ENCODE data around the gene DAP3. TPM values are rescaled to one million over a fixed set of nuclear protein-coding genes. Genes with fewer than 3 reads are reported as not detected.
A peak's percentile ranks its signal among the peaks of the same experiment; 100 is the strongest.

Gene DAP3
- total and polyA plus RNA-seq, 9 of the 15 experiments (the other 6 are each of a cell fraction or from before 2014, with no cell fraction given): 155 to 484 (median 298) TPM

- TF ChIP-seq CBX5 (IDR thresholded peaks at IDR 0.05; ENCODE audit: borderline replicate concordance, low read depth): peak; percentile 94; the same call in 1 of the 2 replicates
- TF ChIP-seq ZNF592 (IDR thresholded peaks at IDR 0.05): 0 out of 2 replicates have a peak, but pooled peaks have one; percentile 18
- peak; percentile 87 for TF ChIP-seq NCOR1 (IDR thresholded peaks at IDR 0.05)
- no peak for TF ChIP-seq PRMT5 (CRISPR knock-in tag; IDR thresholded peaks at IDR 0.05)
- TF ChIP-seq, protein P1, sequence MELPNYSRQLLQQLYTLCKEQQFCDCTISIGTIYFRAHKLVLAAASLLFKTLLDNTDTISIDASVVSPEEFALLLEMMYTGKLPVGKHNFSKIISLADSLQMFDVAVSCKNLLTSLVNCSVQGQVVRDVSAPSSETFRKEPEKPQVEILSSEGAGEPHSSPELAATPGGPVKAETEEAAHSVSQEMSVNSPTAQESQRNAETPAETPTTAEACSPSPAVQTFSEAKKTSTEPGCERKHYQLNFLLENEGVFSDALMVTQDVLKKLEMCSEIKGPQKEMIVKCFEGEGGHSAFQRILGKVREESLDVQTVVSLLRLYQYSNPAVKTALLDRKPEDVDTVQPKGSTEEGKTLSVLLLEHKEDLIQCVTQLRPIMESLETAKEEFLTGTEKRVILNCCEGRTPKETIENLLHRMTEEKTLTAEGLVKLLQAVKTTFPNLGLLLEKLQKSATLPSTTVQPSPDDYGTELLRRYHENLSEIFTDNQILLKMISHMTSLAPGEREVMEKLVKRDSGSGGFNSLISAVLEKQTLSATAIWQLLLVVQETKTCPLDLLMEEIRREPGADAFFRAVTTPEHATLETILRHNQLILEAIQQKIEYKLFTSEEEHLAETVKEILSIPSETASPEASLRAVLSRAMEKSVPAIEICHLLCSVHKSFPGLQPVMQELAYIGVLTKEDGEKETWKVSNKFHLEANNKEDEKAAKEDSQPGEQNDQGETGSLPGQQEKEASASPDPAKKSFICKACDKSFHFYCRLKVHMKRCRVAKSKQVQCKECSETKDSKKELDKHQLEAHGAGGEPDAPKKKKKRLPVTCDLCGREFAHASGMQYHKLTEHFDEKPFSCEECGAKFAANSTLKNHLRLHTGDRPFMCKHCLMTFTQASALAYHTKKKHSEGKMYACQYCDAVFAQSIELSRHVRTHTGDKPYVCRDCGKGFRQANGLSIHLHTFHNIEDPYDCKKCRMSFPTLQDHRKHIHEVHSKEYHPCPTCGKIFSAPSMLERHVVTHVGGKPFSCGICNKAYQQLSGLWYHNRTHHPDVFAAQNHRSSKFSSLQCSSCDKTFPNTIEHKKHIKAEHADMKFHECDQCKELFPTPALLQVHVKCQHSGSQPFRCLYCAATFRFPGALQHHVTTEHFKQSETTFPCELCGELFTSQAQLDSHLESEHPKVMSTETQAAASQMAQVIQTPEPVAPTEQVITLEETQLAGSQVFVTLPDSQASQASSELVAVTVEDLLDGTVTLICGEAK (IDR thresholded peaks at IDR 0.05): no peak
- TF ChIP-seq, protein P1 (CRISPR knock-in tag; IDR thresholded peaks at IDR 0.05): 0 out of 2 replicates have a peak, but pooled peaks have one; percentile 23
- no peak for TF ChIP-seq CUX1 (CRISPR knock-in tag; IDR thresholded peaks at IDR 0.05)
- TF ChIP-seq NFYB (IDR thresholded peaks at IDR 0.05; ENCODE audit: extremely low read depth, insufficient read length): no peak
- no peak for TF ChIP-seq ZNF77 (CRISPR knock-in tag; IDR thresholded peaks at IDR 0.05)
- peak; percentile 68; the same call in 1 of the 2 replicates for TF ChIP-seq HDAC2 (IDR thresholded peaks at IDR 0.05)
Observed at GRCh38 chr1:155691992-155692528, 3.2 kb downstream of the DAP3 start (continued).
